Spleen (tissue), 7 donors: ENCODE data around the gene DISC1.

Source experiments
- CTCF ChIP-seq, 11 experiments: fragments of 200-600 bp in 7 of 11; fragments of 450-650 bp in 4 of 11; sonication (generic) in 4 of 11; IDR thresholded peaks in 8 of 11; conservative IDR thresholded peaks in 3 of 11; 1 replicate in 7 of 11; 2 replicates in 4 of 11; pipeline versions ENCODE4 v1.4.0 to v1.8.0; 2016 to 2021; ENCODE audit warnings: antibody characterized with exemption in 11 of 11, inconsistent platforms in 4 of 11, mild to moderate bottlenecking in 1 of 11
- POLR2AphosphoS5 ChIP-seq, 3 donors: sonication (generic); formaldehyde crosslinking; IDR thresholded peaks; one replicate each; pipeline ENCODE4 v1.5.1; 2017; ENCODE audit warnings: antibody characterized with exemption in 3 of 3
- donor health status: DM: no; HTN: no; CAD: no; lungs with moderate emphysema.
- donor health status: DM: no; HTN: no; CAD: no.
- donor health status: DM: no; HTN: no; CAD: no.

DNA sequence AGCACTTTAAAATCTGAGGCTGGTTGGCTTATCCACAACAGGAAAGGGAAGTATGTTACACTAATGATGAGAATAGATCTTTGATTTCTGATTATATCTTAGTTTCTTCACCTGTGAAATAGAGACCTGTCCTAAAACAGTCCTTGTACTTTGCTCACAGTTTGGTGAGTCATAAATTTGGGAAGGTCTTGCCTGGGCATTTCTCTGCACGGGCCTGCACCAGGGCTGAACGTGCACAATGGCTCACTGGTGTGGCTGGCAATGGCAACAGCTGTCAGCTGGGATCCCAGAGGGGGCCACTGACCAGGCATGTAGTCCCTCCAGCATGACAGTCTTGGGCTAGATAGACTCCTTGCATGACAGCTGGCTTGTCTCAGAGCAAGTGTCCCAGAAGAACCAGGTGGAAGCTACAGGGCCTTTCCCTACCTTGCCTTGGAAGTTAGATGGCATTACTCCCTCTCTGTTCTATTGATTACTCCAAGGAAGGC is 367.4 kb downstream of the DISC1 start:
- TF ChIP-seq POLR2AphosphoS5 (IDR thresholded peaks at IDR 0.05) (no peak), CTCF (IDR thresholded peaks at IDR 0.05 in 8 of 11, conservative IDR thresholded peaks at IDR 0.05 in 3 of 11) (no peak)
